Myocyte (in vitro differentiated cells): ENCODE results near the gene NDUFAF8. TPM values are rescaled to one million over a fixed set of nuclear protein-coding genes. Genes with fewer than 3 reads are reported as not detected.
A peak's percentile ranks its signal among the peaks of the same experiment; 100 is the strongest.

ENCODE experiments used
- DNase-seq: peaks from one replicate; pipeline ENCODE4 v3.0.0-alpha.2; 2012; ENCODE audit warnings: low read depth
- total RNA-seq: library from RNA; depleted of rRNA; stranded (reverse); fragments of >200 nt; gene quantifications from 2 replicates; pipeline ENCODE4 v1.2.3, GENCODE V29; 2014

The NDUFAF8 gene
- total RNA-seq, 1 donor from 2014 or later = 29.2 TPM

DNA sequence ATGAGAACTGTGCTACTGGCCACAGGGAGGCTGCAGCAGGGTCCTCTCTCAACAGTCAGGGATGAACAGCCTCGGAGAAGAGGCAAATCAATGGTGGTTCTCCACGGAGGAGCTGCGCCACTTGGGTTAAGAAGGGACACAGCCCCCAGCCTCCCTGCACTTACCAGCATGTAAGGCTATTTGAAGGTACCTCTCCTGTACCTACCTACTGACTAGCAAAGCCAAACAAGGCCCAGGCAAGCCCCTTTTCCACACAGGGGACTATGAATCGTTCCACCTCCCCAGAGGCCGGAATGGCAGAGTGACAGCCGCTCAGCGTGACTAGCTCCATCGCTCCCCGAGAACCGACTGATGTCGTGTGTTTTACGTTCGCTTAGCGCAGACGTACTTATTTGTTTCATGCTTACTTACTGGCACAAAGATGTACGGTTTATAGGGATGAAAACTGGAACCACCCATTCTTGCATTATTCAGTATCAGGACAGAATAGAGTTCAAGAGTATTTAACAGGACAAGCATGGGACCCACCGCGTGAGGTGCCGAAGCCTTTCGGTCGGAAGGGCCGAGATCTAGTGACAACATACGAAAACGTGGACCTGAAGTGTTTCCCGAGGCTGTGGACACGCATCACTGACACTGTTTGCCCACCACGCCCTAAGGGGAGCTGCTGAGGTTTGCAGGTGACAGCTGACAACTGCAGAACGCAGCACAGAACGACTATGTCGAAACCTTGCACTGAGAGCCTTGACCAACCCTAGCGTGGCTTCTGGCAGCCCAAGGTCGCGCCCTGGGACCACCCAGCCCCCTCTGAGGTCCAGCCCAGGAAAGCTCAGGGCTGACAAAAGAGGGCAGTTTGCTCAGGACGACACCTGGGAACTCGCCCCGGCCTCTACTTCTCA, 1.3 kb upstream of the NDUFAF8 start:
- DNase-seq = no peak

DNA sequence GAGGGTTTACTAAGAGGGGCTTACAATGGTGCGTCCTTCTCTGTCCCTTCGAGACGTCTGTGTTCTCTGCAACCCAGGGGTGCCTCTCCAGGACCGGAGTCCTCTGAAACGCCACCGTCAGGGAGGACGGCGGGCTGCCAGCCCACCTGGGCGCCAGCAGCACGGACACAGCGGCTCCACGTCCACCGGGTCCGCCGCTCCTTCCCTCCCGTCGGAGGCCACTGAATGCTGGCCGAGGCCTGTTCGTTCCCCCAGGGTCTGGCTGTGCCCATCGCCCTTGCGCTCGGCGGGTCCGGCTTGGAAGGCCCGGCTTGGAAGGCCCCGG, 666 bp upstream of the NDUFAF8 start:
- DNase-seq = no peak

DNA sequence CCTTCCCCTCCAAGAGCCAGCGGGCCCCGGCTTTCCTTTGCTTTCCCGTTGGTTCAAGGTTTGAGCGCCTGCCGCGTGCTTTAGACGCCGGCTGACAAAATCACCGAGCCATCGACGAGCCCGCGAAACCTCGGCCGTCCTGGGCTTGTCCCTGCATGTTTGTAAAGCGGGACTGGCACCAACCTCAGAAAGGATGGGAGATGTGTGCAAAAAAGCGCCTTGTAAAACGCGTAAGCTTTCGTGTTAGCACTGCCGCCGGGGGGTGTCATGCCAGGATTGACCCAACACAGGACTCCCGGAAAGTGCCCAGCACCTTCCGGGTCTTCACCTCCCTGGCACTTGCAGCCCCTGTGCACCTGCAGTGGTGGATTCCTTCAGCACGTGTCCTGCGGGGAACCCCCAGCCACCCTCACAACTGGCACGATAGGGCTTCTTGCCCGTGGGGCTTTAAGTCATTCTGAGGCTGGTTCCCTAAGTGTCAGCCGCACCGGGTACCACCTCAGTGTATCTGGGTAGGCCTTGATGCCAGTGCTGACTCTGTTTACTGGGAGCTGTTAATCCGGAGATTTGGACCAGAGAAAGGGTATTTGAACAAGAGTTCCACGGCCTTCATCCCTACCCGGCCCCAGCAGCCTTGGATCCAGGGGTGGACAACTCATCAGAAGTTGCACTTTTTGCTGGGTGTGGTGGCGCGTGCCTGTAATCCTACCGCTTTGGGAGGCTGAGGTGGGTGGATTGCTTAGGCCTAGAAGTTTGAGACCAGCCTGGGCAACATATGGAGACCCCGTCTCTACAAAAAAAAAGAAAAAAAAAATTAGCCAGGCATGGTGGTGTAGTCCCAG, 817 bp downstream of the NDUFAF8 start:
- peak; percentile 39 for DNase-seq

DNA sequence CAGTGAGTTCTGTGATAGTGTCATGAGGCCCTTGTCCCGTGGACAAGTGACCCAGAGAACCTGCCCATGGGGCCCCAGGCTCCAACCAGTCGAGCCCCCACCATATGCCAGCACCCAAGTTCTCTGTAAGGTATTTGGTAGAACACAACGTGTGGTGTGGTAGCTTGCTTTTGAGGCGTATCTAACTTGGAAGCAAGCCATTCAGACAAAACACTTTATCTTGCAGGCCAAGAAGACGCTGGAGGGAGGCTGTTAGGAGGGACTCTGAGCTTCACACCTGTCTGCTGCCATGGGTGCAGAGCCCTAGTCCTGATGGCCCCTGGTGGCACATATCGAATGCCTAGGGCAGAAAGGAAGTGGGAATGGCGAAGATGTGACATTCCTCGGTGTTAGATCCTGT, 1.6 kb downstream of the NDUFAF8 start:
- no peak for DNase-seq

DNA sequence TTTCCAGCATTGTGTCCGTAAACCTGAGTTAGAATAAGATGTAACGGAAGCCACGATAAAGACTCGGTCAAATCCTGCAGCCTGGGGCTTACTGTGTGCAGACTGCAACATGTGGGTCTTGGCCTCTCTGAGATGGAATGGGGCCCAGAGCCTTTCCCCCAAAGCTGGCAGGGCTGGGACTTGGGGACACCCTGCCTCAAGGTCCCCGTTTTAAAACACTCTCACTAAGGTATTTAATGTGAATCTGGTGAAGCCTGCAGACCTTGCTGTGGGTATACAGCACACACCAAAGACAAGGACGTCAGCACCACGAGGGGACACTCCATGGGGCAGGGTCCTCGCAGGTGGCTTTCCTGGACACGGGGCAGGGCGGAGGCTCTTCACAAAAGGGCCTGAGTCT, 2.1 kb downstream of the NDUFAF8 start:
- no peak for DNase-seq

DNA sequence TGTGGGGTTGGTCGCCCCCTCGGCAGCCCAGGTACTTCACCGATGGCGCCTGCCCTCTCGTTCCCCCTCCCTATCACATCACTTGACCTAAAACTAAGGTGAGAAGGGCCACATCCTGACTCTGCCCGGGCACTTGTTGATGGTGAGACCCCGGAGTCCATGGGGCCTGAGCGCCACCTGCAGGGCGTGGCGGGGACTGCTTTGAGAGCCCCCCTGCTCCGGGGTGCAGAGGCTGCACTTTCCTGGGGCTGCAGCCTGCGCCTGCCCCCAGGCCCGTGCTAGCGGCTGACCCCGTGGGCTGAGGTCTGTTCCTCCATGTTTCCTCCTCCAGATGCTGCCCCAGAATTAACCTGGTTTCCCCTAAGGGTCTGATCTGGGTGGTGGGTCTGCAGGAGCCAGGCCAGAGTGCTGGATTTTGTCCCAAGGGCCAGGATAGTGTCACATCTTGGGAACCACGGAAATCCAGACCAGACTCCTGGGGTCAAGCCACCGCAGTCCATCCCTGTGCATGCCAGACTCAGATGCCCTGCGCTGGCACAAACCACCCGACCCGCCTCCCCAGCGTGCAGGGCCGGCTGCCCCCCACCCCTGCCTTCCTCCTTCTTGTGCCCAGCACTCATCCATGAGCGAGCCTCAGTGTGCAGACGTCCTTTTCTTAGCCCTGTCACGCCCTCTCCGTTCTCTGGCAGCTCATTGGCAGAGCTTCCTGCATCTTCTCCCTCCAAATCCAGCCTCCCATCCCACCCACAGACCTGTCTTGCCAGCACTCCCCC, 2.7 kb downstream of the NDUFAF8 start:
- DNase-seq = peak; percentile 49

DNA sequence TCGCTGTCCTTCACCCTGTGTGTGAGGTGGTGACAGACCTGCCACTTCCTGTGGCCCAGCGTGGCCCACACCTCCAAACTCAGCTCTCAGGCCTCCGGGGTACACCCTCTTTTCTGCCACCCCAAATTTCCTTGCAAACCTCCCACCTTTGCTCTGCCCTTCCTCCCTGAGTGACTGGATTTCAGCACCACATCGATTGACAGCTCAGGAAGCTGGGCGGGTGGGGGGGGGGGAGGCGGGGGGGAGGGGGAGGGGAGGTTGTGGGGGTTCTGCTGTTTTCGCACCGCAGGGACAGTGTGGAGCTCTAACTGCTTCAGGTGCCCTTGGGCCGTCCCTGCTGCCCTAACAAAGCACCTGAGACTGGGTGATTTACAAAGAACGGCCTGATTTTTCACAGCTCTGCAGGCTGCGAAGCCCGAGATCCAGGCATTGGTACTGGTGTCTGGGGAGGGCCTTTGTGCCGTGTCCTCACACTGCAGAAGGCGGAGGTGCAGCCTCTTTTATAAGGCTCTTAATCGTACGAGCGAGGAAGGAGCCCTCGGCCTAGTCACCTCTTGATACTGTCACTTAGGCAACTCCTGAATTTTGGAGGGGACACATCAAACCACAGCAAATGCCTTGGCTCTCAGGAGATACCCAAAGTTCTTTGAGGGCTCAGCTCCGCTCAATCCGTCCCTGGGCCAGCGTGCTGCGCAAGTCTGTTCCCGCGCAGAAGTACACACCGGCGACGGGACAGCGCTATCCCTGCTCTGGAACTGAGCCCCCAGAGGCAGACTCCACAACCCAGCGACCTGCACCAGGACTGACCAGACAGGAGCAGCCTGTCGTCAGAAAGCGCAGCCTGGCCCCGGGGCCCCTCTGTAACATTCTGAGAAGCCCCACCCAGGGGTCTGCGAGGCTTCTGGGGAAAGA, 3.6 kb downstream of the NDUFAF8 start:
- DNase-seq = no peak

DNA sequence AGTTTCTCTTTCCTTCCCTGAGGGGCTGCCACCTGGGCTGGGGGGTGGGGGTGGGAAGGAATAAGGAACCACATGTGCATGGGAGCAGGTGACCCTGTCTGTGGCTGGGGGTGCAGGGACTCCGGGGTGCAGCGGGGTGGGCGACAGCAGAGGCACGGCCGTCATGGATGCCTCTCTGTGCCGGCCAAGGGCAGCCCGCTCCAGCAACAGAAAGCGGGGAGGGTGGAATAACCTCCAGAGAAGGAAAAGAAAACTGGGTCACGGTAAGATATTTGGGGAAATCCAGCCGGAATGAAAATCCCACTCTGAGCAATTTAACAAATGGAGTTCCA, 4.2 kb downstream of the NDUFAF8 start:
- DNase-seq = no peak

DNA sequence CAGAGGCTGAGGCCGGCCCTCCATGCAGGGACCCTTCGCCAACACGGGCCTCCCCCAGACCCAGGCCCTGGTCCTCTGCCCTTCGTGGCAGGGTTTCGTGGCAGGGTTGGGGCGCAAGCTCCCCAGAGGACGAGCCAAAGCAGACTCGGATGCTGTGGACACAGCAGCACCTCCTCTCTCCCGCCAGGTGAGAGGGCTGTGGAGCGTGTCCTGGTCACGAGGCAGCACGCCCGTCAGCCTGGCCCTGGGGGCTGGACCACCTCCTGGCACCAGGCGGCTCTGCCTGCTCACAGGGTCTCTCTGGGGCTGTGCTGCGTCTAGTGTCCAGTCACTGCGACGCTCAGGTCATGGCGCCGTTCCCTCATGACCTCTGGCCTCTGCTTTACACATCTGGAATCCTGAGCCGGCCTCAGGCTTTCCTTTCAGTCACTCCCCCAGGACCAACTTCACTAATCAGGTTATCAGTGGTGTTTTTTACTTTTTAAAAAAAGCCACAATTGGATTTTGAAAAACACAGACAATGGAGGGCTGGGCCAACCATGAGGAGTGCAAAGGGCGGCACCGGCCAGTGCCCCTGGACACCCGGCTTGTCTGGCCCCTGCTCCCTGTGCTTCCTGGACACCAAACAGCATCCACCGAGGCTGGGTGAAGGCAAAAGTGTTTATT, 5.4 kb downstream of the NDUFAF8 start:
- no peak for DNase-seq

DNA sequence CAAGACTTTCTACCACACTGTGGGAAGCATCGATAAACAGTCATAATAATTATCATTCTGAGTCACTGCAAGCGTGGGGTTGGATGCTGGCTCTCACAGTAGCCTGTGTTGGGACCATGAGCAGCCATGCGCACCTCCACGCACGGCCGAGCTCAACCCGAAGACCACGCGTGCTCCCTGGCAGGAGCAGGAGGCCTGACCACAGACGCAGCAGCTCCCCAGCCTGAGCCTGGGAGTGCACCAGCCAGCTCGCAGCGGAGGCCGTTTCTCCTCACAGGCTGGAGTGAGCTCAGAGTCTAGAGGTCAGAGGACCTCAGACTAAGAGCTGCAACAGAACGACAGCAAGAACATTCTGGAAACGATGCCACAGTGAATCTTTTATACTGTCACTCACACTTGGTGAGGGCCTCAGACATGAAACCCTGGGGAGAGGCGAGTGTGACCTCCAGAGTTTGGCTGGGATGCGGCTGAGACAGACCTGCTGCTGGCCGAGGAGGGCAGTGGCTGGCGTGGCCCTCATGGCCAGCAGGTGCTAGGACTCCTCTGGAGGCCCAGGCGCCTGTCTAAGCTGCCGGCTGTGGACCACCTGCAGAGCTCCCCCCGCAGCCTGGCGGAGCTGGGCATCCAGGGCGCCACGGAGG, 6.0 kb downstream of the NDUFAF8 start:
- DNase-seq = no peak

DNA sequence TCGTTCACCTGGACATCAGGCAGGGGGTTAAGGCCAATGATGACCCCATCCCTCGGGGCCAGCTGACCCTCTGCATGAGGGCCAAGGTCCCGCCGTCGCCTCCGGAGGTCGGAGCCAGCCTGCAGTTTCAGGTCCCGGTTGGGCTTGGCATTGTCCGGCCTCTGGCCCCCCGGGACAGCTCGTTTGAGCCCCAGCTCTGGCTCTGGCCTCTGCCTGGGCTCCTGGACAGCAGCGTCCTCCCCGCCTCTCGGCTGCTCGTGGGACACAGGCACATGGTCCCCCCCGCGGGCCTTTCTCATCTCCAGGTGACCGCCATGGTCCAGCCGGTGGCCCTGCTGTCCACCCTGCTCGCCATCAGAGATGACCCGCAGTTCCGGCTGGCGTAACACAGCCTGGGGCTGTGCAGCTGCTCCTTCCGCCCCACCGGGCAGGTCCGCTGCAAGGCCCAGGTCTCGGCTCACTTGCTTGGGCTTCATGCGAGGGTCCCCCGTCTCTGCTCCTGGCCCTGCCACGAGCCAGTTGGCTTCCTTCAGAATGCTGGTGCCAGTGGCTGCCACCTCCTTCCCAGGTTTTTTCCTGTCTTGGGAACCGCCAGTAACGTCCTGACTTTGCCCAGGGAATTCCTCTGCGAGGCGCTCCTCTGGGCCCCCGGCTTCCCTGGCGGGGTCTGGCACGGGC, 6.7 kb downstream of the NDUFAF8 start:
- no peak for DNase-seq

DNA sequence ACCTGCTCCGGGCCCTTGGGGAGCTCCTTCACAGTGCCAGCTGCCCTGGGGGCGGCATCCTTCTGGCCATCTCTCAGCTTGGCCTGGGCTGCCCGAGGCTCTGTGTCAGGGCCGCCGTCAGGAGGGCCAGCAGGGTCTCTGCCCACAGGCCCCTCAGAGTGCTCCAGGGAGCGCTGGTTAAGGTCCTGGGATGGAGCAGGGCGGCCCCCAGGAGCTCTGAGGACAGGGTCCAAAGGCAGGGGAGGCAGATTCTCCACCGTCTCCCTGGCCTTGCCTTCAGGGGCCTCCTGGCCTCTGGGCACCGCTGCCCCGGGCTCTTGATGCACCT, 7.2 kb downstream of the NDUFAF8 start:
- DNase-seq = no peak

DNA sequence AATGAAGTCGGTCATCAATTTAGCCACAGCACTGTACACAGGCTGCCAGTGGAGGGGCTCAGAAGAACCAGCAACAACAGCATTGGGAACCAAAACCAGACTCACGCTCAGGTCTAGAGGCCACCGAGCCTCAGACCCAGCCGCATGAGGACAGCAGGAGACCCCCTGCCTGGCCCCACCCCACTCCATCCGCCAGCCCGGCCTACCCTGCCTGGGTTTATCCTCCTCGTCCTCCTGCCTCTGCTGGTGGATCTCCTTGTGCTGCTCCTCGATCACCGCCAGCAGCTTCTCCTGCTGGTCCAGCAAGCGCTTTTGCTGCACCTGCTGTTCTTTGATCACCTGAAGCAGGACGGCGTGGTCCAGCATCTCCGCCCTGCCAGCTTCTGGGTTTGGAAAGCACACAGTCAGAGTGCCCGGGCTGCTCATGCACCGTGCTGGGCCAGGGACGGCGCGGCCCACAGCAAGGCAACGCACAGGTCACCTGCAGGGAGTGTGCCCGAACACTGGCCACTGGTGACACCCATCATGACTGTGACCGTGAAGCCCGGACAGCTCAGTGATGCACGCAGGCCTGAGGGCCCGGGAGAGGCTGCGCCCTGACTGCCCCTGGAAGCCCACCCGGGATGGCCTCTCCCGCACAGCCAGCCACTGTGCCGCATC, 7.7 kb downstream of the NDUFAF8 start:
- no peak for DNase-seq

DNA sequence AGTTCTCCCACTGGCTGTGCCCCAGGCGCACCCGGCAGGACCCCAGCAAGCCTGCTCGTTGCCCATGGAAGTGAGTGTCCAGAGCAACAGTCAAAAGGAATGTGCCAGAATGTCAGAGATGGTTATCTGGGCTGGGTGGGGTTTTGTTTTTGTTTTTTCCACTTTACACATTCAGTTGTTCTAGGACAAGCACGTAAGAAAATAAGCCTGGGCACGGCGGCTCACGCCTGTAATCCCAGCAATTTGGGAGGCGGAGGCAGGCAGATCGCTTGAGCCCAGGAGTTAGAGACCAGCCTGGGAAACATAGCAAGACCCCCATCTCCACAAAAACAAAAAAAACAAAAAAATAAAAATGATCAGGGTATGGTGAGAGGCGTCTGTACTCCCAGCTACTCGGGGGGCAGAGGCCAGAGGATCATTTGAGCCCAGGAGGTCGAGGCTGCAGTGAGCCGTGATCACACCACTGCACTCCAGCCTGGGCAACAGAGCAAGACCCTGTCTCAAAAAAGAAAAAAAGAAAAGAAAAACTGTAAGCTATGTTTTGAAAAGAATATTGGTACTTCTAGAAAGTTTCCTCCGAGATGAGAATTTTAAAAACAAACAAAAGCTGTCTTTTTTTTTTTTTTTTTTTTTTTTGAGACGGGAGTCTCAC, 8.3 kb downstream of the NDUFAF8 start:
- DNase-seq = no peak

DNA sequence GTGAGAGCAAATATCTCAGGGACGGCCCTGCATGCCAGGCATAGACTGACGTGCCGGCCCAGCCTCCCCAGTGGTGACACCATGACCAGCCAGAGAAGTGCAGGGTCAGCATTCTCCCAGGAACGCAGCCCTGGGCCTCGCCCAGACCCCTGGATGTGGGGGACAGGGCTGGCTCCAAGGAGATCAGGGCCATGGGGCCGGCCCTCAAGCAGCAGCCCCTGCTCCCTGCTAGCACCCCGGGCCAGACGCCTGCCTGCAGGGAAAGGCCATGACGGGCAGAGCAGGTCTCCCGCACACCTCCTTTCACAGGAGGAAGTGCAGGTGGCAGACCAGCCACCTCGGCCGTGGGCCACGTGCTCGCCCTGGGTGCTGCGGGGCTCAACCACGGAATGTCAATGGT, 9.5 kb downstream of the NDUFAF8 start:
- no peak for DNase-seq

DNA sequence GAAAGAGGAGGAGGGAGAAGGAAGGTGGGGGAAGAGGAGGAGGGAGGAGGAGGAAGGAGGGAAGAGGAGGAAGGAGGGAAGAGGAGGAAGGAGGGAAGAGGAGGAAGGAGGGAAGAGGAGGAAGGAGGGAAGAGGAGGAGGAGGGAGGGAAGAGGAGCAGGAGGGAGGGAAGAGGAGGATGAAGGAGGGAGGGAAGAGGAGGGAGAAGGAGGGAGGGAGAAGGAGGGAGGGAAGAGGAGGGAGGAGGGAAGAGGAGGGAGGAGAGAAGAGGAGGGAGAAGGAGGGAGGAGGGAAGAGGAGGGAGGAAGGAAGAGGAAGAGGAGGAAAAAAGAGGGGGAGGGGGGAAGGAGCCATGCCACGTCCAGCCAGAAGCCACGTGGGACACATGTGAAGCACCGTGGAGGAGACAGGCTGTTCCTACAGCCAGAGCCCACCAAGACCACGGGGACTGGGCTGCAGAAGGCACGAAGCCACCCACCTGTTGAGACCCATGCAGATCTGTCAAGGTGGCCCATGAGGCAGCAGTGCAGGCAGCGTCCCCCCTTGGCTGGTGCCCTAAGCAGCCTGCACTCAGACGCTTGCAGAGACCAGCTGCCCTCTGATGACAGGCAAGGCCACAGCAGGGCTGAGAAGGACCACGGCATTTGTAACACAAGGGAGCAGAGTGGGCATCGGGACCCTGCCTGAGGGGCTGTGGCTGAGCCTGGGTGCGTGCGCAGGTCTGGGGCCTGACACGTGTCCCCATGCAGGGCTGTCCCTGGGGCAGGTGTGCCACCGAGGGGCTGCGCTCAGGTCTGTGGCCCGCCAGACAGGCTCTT, 10.3 kb downstream of the NDUFAF8 start:
- no peak for DNase-seq
